Common myeloid progenitor, CD34-positive (primary cell): ENCODE results near the gene DPH6.
"Not testable (repeated sequence)": the region's sequence is repeated elsewhere in the genome, so short reads cannot be mapped to it uniquely, and the experiment has no call there.

Experiments
- CTCF ChIA-PET: fragments of 350-600 bp; sonication (Branson Sonifier 250); formaldehyde crosslinking; loops from one replicate; lab custom pipeline; 2021; ENCODE audit warnings: antibody characterized with exemption; lab: Charles Lee
- POLR2A ChIA-PET: fragments of 350-600 bp; sonication (Branson Sonifier 250); formaldehyde crosslinking; loops from one replicate; lab custom pipeline; 2021; ENCODE audit warnings: antibody characterized with exemption; lab: Charles Lee
- DNase-seq, 3 donors: peaks; one replicate each; pipeline versions ENCODE4 v3.0.0 to v3.0.0-alpha.2; 2013
- H3K27ac ChIP-seq, 2 experiments: 1 replicate in 1 of 2; 2 replicates in 1 of 2; pipeline ENCODE4 v1.7.0; 2013; ENCODE audit warnings: inconsistent platforms in 2 of 2, low read length in 2 of 2, mild to moderate bottlenecking in 2 of 2, low read depth in 1 of 2, moderate library complexity in 1 of 2; ENCODE audit not compliant: severe bottlenecking in 2 of 2, insufficient read depth in 1 of 2, poor library complexity in 1 of 2
- H3K27me3 ChIP-seq, 5 experiments: replicated peaks in 2 of 5; 1 replicate in 3 of 5; 2 replicates in 2 of 5; pipeline versions ENCODE4 v1.6.1 to v1.7.0; 2013; ENCODE audit warnings: low read length in 4 of 5, mild to moderate bottlenecking in 2 of 5, moderate library complexity in 2 of 5, inconsistent platforms in 1 of 5; ENCODE audit not compliant: insufficient read depth in 5 of 5, control insufficient read depth in 4 of 5
- H3K36me3 ChIP-seq, 4 experiments: 1 replicate in 2 of 4; 2 replicates in 2 of 4; pipeline versions ENCODE4 v1.6.1 to v1.7.0; 2013; ENCODE audit warnings: low read length in 3 of 4, control low read depth in 1 of 4, mild to moderate bottlenecking in 1 of 4; ENCODE audit not compliant: control insufficient read depth in 4 of 4, insufficient read depth in 4 of 4
- H3K4me1 ChIP-seq, 4 experiments: 1 replicate in 3 of 4; 2 replicates in 1 of 4; pipeline versions ENCODE4 v1.6.1 to v1.7.1; 2013; ENCODE audit warnings: low read length in 3 of 4, mild to moderate bottlenecking in 3 of 4, control low read depth in 1 of 4, inconsistent platforms in 1 of 4, moderate library complexity in 1 of 4; ENCODE audit not compliant: control insufficient read depth in 4 of 4, insufficient read depth in 4 of 4; ENCODE audit errors: control extremely low read depth in 1 of 4
- H3K4me3 ChIP-seq, 7 experiments: 1 replicate in 4 of 7; 2 replicates in 3 of 7; pipeline versions ENCODE4 v1.5.1 to v1.7.0; 2013; ENCODE audit warnings: mild to moderate bottlenecking in 7 of 7, low read length in 6 of 7, moderate library complexity in 6 of 7, inconsistent platforms in 2 of 7, low read depth in 2 of 7, control low read depth in 1 of 7; ENCODE audit not compliant: insufficient read depth in 4 of 7, control insufficient read depth in 1 of 7; ENCODE audit errors: extremely low read depth in 1 of 7
- H3K9me3 ChIP-seq, 5 experiments: 1 replicate in 4 of 5; 2 replicates in 1 of 5; pipeline versions ENCODE4 v1.6.1 to v1.7.1; 2013; ENCODE audit warnings: low read length in 4 of 5, mild to moderate bottlenecking in 2 of 5, inconsistent platforms in 1 of 5, low read depth in 1 of 5, moderate library complexity in 1 of 5; ENCODE audit not compliant: control insufficient read depth in 4 of 5, insufficient read depth in 2 of 5; ENCODE audit errors: control extremely low read depth in 1 of 5
- WGBS: methylation state at CpG from one replicate; pipeline ENCODE4 v1.1.5; 2013; ENCODE audit not compliant: insufficient coverage; 5-methylcytosine and 5-hydroxymethylcytosine counted together

DPH6 gene

GRCh38 chr15:35329521-35329961 lies 216.4 kb downstream of the DPH6 start:
- Histone ChIP-seq H3K9me3 (no peaks in the 10 kb centered on the region), H3K4me1 (peaks cover 0 to 17% (median 4%) of the 10 kb centered on the region in 4 experiments), H3K27ac (peak overlapping the region in 1 of 2 experiments; percentile 22), H3K36me3 (no peaks in the 10 kb centered on the region), H3K27me3 (no peaks in the 10 kb centered on the region), H3K4me3 (peak overlapping the region in 1 of 7 experiments; percentile 8)
- DNase-seq = peak in 2 of 3 donors; percentile 5 to 28
- CTCF ChIA-PET = interaction anchor here (0.7 kb wide), 1 partner anchor 24 kb away, joined by 3 read pairs; no protein-coding TSS in a partner anchor
- no CpG with 5 or more reads among the region's 1 CpG for WGBS
- POLR2A ChIA-PET = no interaction called here

- Histone ChIP-seq H3K4me1 (peaks cover 0 to 17% (median 4%) of the 10 kb centered on the region in 4 experiments), H3K27ac (peak overlapping the region in 1 of 2 experiments; percentile 22)
- H3K4me3 ChIP-seq, POLR2A ChIA-PET, H3K36me3 ChIP-seq, H3K27me3 ChIP-seq, H3K9me3 ChIP-seq: not testable (repeated sequence)
- DNase-seq = peak in 1 of 3 donors; percentile 9
- CTCF ChIA-PET = interaction anchor here (0.7 kb wide), 1 partner anchor 23 kb away, joined by 3 read pairs; no protein-coding TSS in a partner anchor
- WGBS = no CpG with 5 or more reads among the region's 4 CpGs
Observed at GRCh38 chr15:35328836-35329235, 217.1 kb downstream of the DPH6 start.

GRCh38 chr15:35327789-35328188 lies 218.2 kb downstream of the DPH6 start:
- H3K36me3 ChIP-seq = no peaks in the 10 kb centered on the region
- H3K9me3 ChIP-seq = no peaks in the 10 kb centered on the region
- H3K27me3 ChIP-seq = no peaks in the 10 kb centered on the region
- POLR2A ChIA-PET = no interaction called here
- WGBS = no CpG with 5 or more reads among the region's 2 CpGs
- H3K27ac ChIP-seq = no peak overlapping the region
- peaks cover 0 to 17% (median 4%) of the 10 kb centered on the region in 4 experiments for H3K4me1 ChIP-seq
- H3K4me3 ChIP-seq = no peak overlapping the region
- CTCF ChIA-PET = no interaction called here
- DNase-seq = no peak

GRCh38 chr15:35325374-35325941 lies 220.5 kb downstream of the DPH6 start:
- DNase-seq = no peak
- peaks cover 0 to 16% (median 4%) of the 10 kb centered on the region in 4 experiments for H3K4me1 ChIP-seq
- POLR2A ChIA-PET = no interaction called here
- no CpG with 5 or more reads among the region's 3 CpGs for WGBS
- CTCF ChIA-PET = no interaction called here
- H3K27ac ChIP-seq = no peak overlapping the region
- H3K4me3 ChIP-seq = no peak overlapping the region
- no peaks in the 10 kb centered on the region for H3K9me3 ChIP-seq
- no peaks in the 10 kb centered on the region for H3K36me3 ChIP-seq
- no peaks in the 10 kb centered on the region for H3K27me3 ChIP-seq

- H3K4me3 ChIP-seq = no peak overlapping the region
- H3K4me1 ChIP-seq = no peaks in the 10 kb centered on the region
- no peak overlapping the region for H3K27ac ChIP-seq
- no peaks in the 10 kb centered on the region for H3K27me3 ChIP-seq
- ChIA-PET POLR2A (no interaction called here), CTCF (no interaction called here)
- no peaks in the 10 kb centered on the region for H3K36me3 ChIP-seq
- no peaks in the 10 kb centered on the region for H3K9me3 ChIP-seq
- DNase-seq = no peak
Observed at GRCh38 chr15:35323141-35323540, 222.8 kb downstream of the DPH6 start.

GRCh38 chr15:35321926-35322325 lies 224.0 kb downstream of the DPH6 start:
- WGBS = no CpG with 5 or more reads among the region's 2 CpGs
- CTCF ChIA-PET = no interaction called here
- no peak for DNase-seq

GRCh38 chr15:35320911-35321310 lies 225.1 kb downstream of the DPH6 start:
- DNase-seq = no peak
- ChIA-PET POLR2A (no interaction called here), CTCF (no interaction called here)
- Histone ChIP-seq H3K27ac (no peak overlapping the region), H3K4me3 (no peak overlapping the region), H3K27me3 (no peaks in the 10 kb centered on the region), H3K9me3 (no peaks in the 10 kb centered on the region), H3K4me1 (no peaks in the 10 kb centered on the region), H3K36me3 (no peaks in the 10 kb centered on the region)

More at GRCh38 chr15:35321926-35322325, 224.0 kb downstream of the DPH6 start:
- no peaks in the 10 kb centered on the region for H3K4me1 ChIP-seq
- H3K36me3 ChIP-seq = no peaks in the 10 kb centered on the region
- no peaks in the 10 kb centered on the region for H3K27me3 ChIP-seq
- no peak overlapping the region for H3K4me3 ChIP-seq
- H3K9me3 ChIP-seq = no peaks in the 10 kb centered on the region
- H3K27ac ChIP-seq = no peak overlapping the region
- POLR2A ChIA-PET = no interaction called here
